ENCODE measurements around the gene BTC. TPM values are rescaled to one million over a fixed set of nuclear protein-coding genes. Genes with fewer than 3 reads are reported as not detected.

The BTC gene
- total RNA-seq, 1 experiment from 2014 or later = not detected

GRCh38 chr4:74768857-74769525, 25.3 kb downstream of the BTC start:
- Histone ChIP-seq H3T11ph (ENCODE audit: low read length) (no peak overlapping the region), H4K91ac (ENCODE audit: insufficient read length, low read depth, low read length) (no peak overlapping the region), H3K4me2 (ENCODE audit: insufficient read depth, insufficient read length, low read length) (no peak overlapping the region), H2BK20ac (ENCODE audit: low read depth, low read length, poor library complexity, severe bottlenecking) (no peak overlapping the region), H3K9me3 (ENCODE audit: control insufficient read depth, low read depth, low read length) (no peaks in the 10 kb centered on the region), H2AFZ (ENCODE audit: low read length) (no peak overlapping the region), H2AK5ac (ENCODE audit: insufficient read length, low read length) (no peak overlapping the region), H4K5ac (ENCODE audit: insufficient read length, low read depth, low read length) (no peak overlapping the region), H2BK15ac (ENCODE audit: low read depth, low read length) (no peak overlapping the region), H3K14ac (ENCODE audit: insufficient read depth, low read length) (no peak overlapping the region), H2BK5ac (ENCODE audit: insufficient read length, low read length) (no peak overlapping the region), H3K18ac (ENCODE audit: insufficient read length, low read depth, low read length) (no peak overlapping the region), H2BK12ac (ENCODE audit: insufficient read length, low read depth, low read length) (no peak overlapping the region), H4K8ac (replicated peaks; ENCODE audit: insufficient read length, low read depth, low read length) (no peak overlapping the region), H3K27ac (ENCODE audit: insufficient read length, low read depth, low read length) (no peak overlapping the region), H3K9ac (ENCODE audit: extremely low read depth, insufficient read length, low read length) (no peak overlapping the region), H3K79me2 (ENCODE audit: insufficient read depth, low read length) (no peaks in the 10 kb centered on the region), H4K20me1 (ENCODE audit: control insufficient read depth, insufficient read depth, insufficient read length) (no peaks in the 10 kb centered on the region), H3K23ac (ENCODE audit: insufficient read length, low read depth, low read length) (no peak overlapping the region), H3K56ac (ENCODE audit: insufficient read length, low read depth, low read length) (no peak overlapping the region), H3K4me1 (ENCODE audit: insufficient read depth, low read length) (no peaks in the 10 kb centered on the region), H3K4ac (ENCODE audit: low read depth, low read length) (no peak overlapping the region), H3K27me3 (ENCODE audit: insufficient read depth, low read length) (no peaks in the 10 kb centered on the region), H2BK120ac (ENCODE audit: low read depth, low read length, poor library complexity, severe bottlenecking) (no peak overlapping the region), H3K23me2 (ENCODE audit: insufficient read length, low read depth, low read length, poor library complexity, severe bottlenecking) (no peaks in the 10 kb centered on the region), H3K79me1 (ENCODE audit: insufficient read depth, low read depth, low read length, poor library complexity, severe bottlenecking) (no peaks in the 10 kb centered on the region)
- no peak overlapping the region for H3K4me3 Mint-ChIP-seq
- TF ChIP-seq CTCF (conservative IDR thresholded peaks at IDR 0.05) = no peak
- no CpG with 5 or more reads among the region's 2 CpGs for WGBS (ENCODE audit: extremely low coverage, insufficient read length, low lambda C conversion rate)
- no peaks in the 10 kb centered on the region for H3K9me3 Mint-ChIP-seq
- peaks cover 3 to 4% of the 10 kb centered on the region in 2 experiments; a peak in 1 of 4 replicates for H3K4me1 Mint-ChIP-seq
- H3K36me3 Mint-ChIP-seq (ENCODE audit: insufficient read depth in 1 of 3, low read depth in 3 of 3) = no peaks in the 10 kb centered on the region
- no peak for DNase-seq
- H3K27ac Mint-ChIP-seq = no peak overlapping the region
- H3K27me3 Mint-ChIP-seq (ENCODE audit: low read depth) = no peaks in the 10 kb centered on the region
